ENCODE data around the gene CCDC137. TPM values are rescaled to one million over a fixed set of nuclear protein-coding genes. Genes with fewer than 3 reads are reported as not detected.

The CCDC137 gene
- total RNA-seq, 3 donors from 2014 or later = 15.5 to 19.6 (median 15.6) TPM

DNA sequence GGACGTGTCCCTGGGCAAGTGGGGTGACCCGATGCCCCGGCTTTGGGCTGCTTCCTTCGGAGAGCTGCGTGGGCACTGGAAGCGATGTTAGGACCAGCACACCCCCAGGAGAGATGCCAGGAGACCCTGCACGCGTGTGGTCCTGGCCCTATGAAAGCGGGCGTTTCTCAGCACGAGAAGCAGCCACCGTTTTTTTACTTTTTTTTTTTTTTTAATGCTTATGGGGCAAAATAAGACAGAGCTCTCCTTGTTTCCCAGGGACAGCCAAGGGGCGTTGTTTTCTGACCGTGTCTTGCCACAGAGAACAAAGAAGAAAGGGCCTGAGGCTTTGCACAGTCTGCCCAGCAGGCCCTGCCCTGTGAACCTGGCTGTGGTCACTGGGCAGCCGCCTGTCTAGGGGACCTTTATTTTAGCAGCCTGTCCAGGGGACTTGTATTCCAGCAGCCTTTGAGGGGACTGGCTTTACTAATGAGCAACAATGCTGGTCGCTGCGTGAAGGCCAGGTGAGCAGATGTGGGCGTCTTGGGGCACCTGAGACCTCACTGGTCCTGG, 46.5 kb downstream of the CCDC137 start:
- TF ChIP-seq, protein P1, sequence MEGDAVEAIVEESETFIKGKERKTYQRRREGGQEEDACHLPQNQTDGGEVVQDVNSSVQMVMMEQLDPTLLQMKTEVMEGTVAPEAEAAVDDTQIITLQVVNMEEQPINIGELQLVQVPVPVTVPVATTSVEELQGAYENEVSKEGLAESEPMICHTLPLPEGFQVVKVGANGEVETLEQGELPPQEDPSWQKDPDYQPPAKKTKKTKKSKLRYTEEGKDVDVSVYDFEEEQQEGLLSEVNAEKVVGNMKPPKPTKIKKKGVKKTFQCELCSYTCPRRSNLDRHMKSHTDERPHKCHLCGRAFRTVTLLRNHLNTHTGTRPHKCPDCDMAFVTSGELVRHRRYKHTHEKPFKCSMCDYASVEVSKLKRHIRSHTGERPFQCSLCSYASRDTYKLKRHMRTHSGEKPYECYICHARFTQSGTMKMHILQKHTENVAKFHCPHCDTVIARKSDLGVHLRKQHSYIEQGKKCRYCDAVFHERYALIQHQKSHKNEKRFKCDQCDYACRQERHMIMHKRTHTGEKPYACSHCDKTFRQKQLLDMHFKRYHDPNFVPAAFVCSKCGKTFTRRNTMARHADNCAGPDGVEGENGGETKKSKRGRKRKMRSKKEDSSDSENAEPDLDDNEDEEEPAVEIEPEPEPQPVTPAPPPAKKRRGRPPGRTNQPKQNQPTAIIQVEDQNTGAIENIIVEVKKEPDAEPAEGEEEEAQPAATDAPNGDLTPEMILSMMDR (IDR thresholded peaks at IDR 0.05) = no peak
- peak overlapping the region; percentile 74 for H3K4me3 ChIP-seq
- intact Hi-C loops (cut with DNase I, micrococcal nuclease) = no loop called here
- peak; percentile 3 for ATAC-seq
- H3K4me1 ChIP-seq (ENCODE audit: low read depth) = peaks cover 36% of the 10 kb centered on the region
- DNase-seq = peak in 1 of 3 donors; percentile 59
- H3K9me3 ChIP-seq = no peaks in the 10 kb centered on the region
- H3K36me3 ChIP-seq (ENCODE audit: low read depth) = no peaks in the 10 kb centered on the region

GRCh38 chr17:81713556-81714411, 47.2 kb downstream of the CCDC137 start:
- Histone ChIP-seq H3K4me3 (no peak overlapping the region), H3K36me3 (ENCODE audit: low read depth) (no peaks in the 10 kb centered on the region)
- intact Hi-C loops (cut with DNase I, micrococcal nuclease) = no loop called here

GRCh38 chr17:81714412-81715106, 48.0 kb downstream of the CCDC137 start:
- no peak overlapping the region for H3K4me3 ChIP-seq
- H3K36me3 ChIP-seq (ENCODE audit: low read depth) = no peaks in the 10 kb centered on the region
- DNase-seq (peak in 1 of 3 donors; percentile 48), ATAC-seq (no peak)
- intact Hi-C loops (cut with DNase I, micrococcal nuclease) = no loop called here
- TF ChIP-seq, protein P1 (IDR thresholded peaks at IDR 0.05) = no peak
- H3K9me3 ChIP-seq = no peaks in the 10 kb centered on the region
- peaks cover 34% of the 10 kb centered on the region for H3K4me1 ChIP-seq (ENCODE audit: low read depth)

More at GRCh38 chr17:81713556-81714411, 47.2 kb downstream of the CCDC137 start:
- TF ChIP-seq, protein P1 (IDR thresholded peaks at IDR 0.05) = no peak
- H3K9me3 ChIP-seq = no peaks in the 10 kb centered on the region
- DNase-seq (peak; percentile 76 to 83 (median 81)), ATAC-seq (peak; percentile 62)
- peaks cover 36% of the 10 kb centered on the region for H3K4me1 ChIP-seq (ENCODE audit: low read depth)

- TF ChIP-seq, protein P1 (IDR thresholded peaks at IDR 0.05) = no peak
- intact Hi-C loops (cut with DNase I, micrococcal nuclease) = no loop called here
- DNase-seq (no peak), ATAC-seq (no peak)
- no peaks in the 10 kb centered on the region for H3K9me3 ChIP-seq
- no peak overlapping the region for H3K4me3 ChIP-seq
- H3K36me3 ChIP-seq (ENCODE audit: low read depth) = no peaks in the 10 kb centered on the region
- H3K4me1 ChIP-seq (ENCODE audit: low read depth) = peaks cover 27% of the 10 kb centered on the region
These were observed 48.8 kb downstream of the CCDC137 start for GRCh38 chr17:81715107-81715871.

Data from mucosa of descending colon (tissue), 3 donors.